HepG2 (cell line): ENCODE measurements around the gene IRX3. TPM values are rescaled to one million over a fixed set of nuclear protein-coding genes. Genes with fewer than 3 reads are reported as not detected.

Experiments
- ARNTL ChIP-seq: sonication (generic); formaldehyde crosslinking; IDR thresholded peaks from 2 replicates; pipeline ENCODE4 v1.4.0; 2020; ENCODE audit warnings: mild to moderate bottlenecking, missing genetic modification reagents
- CEBPG ChIP-seq: IDR thresholded peaks from 2 replicates; pipeline ENCODE4 v1.6.1; 2016
- ELF1 ChIP-seq: sonication (generic); formaldehyde crosslinking; IDR thresholded peaks from 2 replicates; pipeline ENCODE4 v1.4.0; 2020; ENCODE audit warnings: missing genetic modification reagents
- HIC2 ChIP-seq: sonication (generic); formaldehyde crosslinking; IDR thresholded peaks from 2 replicates; pipeline ENCODE4 v1.9.0; 2022; ENCODE audit warnings: low read depth, missing genetic modification reagents
- NAIF1 ChIP-seq: sonication (generic); formaldehyde crosslinking; IDR thresholded peaks from 2 replicates; pipeline ENCODE4 v1.5.0; 2020; ENCODE audit warnings: mild to moderate bottlenecking, missing genetic modification reagents, borderline replicate concordance
- PHF21A ChIP-seq: sonication (generic); formaldehyde crosslinking; IDR thresholded peaks from 2 replicates; pipeline ENCODE4 v1.5.0; 2020; ENCODE audit warnings: mild to moderate bottlenecking, missing genetic modification reagents
- PPARG ChIP-seq: conservative IDR thresholded peaks from 2 replicates; pipeline ENCODE4 v1.6.1; 2016; ENCODE audit warnings: missing biosample characterization, missing genetic modification reagents
- SALL1 ChIP-seq: sonication (generic); formaldehyde crosslinking; IDR thresholded peaks from 2 replicates; pipeline ENCODE4 v1.8.0; 2022; ENCODE audit warnings: mild to moderate bottlenecking, missing genetic modification reagents
- TFAP4 ChIP-seq: sonication (generic); IDR thresholded peaks from 2 replicates; pipeline ENCODE4 v1.6.1; 2016; ENCODE audit warnings: low read depth, borderline replicate concordance
- UBTF ChIP-seq: sonication (generic); formaldehyde crosslinking; IDR thresholded peaks from 2 replicates; pipeline ENCODE4 v1.4.0; 2020; ENCODE audit warnings: mild to moderate bottlenecking, missing genetic modification reagents
- USF2 ChIP-seq, 2 experiments: sonication (generic) in 1 of 2; formaldehyde crosslinking in 1 of 2; IDR thresholded peaks; 2 replicates each; pipeline versions ENCODE4 v1.5.1 to v1.6.1; 2011 to 2020; ENCODE audit warnings: borderline replicate concordance in 1 of 2, low read depth in 1 of 2, low read length in 1 of 2, mild to moderate bottlenecking in 1 of 2, missing genetic modification reagents in 1 of 2, moderate library complexity in 1 of 2
- ZMAT3 ChIP-seq: sonication (generic); formaldehyde crosslinking; conservative IDR thresholded peaks from 2 replicates; pipeline ENCODE4 v1.7.0; 2021; ENCODE audit warnings: missing genetic modification reagents
- ZNF280D ChIP-seq: sonication (generic); formaldehyde crosslinking; IDR thresholded peaks from 2 replicates; pipeline ENCODE4 v1.5.1; 2020; ENCODE audit warnings: mild to moderate bottlenecking, missing genetic modification reagents
- ZNF468 ChIP-seq: sonication (generic); formaldehyde crosslinking; IDR thresholded peaks from 2 replicates; pipeline ENCODE4 v1.8.0; 2022; ENCODE audit warnings: mild to moderate bottlenecking, moderate library complexity, missing genetic modification reagents
- ZNF841 ChIP-seq: sonication (generic); formaldehyde crosslinking; IDR thresholded peaks from 2 replicates; pipeline ENCODE4 v1.8.1; 2023; ENCODE audit warnings: missing genetic modification reagents, borderline replicate concordance
- ZSCAN29 ChIP-seq: sonication (generic); formaldehyde crosslinking; conservative IDR thresholded peaks from 2 replicates; pipeline ENCODE4 v1.4.0; 2020; ENCODE audit warnings: mild to moderate bottlenecking, missing genetic modification reagents
- polyA plus RNA-seq, 8 experiments: library from polyadenylated mRNA; depleted of rRNA in 3 of 8; stranded (reverse) in 7 of 8; unstranded in 1 of 8; fragments of >200 nt; fragmentation: Illumina TruSeq in 4 of 8; extraction: Trizol in 4 of 8; gene quantifications; 2 replicates each; pipeline versions ENCODE4 v1.2.1 to v1.2.3, GENCODE V29; 2011 to 2016; ENCODE audit warnings: low read depth in 4 of 8, missing spikeins in 1 of 8, mixed read lengths in 1 of 8; ENCODE audit not compliant: insufficient read depth in 1 of 8
- total RNA-seq, 5 experiments: library from RNA; depleted of rRNA; stranded (reverse); fragments of >200 nt; fragmentation: Illumina TruSeq; extraction: Trizol; gene quantifications; 2 replicates each; pipeline ENCODE4 v1.2.3, GENCODE V29; 2016; ENCODE audit warnings: low read depth in 1 of 5

Gene IRX3
- total and polyA plus RNA-seq, 2 of the 13 experiments (the other 11 are each of a cell fraction or from before 2014, with no cell fraction given): 9.2 to 16.4 TPM

- TF ChIP-seq ZNF841: 0 out of 2 replicates have a peak, but pooled peaks have one; percentile 70
- TF ChIP-seq ARNTL: peak; percentile 77
- TF ChIP-seq PHF21A (CRISPR knock-in tag): peak; percentile 80
- TF ChIP-seq TFAP4: peak; percentile 38; the same call in 1 of the 2 replicates
- TF ChIP-seq SALL1 (CRISPR knock-in tag): peak; percentile 51; the same call in 1 of the 2 replicates
- TF ChIP-seq ZSCAN29 (CRISPR knock-in tag): 0 out of 2 replicates have a peak, but pooled peaks have one; percentile 65
- no peak for TF ChIP-seq UBTF (CRISPR knock-in tag)
- TF ChIP-seq NAIF1 (CRISPR knock-in tag): no peak
- peak; percentile 14; the same call in 1 of the 2 replicates for TF ChIP-seq ELF1 (CRISPR knock-in tag)
- TF ChIP-seq ZNF280D: peak; percentile 94; the same call in 1 of the 2 replicates
- peak; percentile 99 for TF ChIP-seq CEBPG (CRISPR knock-in tag)
- peak; percentile 58; the same call in 1 of the 2 replicates for TF ChIP-seq ZNF468 (CRISPR knock-in tag)
- peak; percentile 64; the same call in 1 of the 2 replicates for TF ChIP-seq PPARG (CRISPR knock-in tag)
- peak; percentile 43; the same call in 1 of the 2 replicates for TF ChIP-seq HIC2
- no peak for TF ChIP-seq USF2 (IDR thresholded peaks at IDR 0.05; ENCODE audit: low read depth, low read length)
- TF ChIP-seq USF2 (CRISPR knock-in tag; IDR thresholded peaks at IDR 0.05; ENCODE audit: borderline replicate concordance): peak; percentile 65; the same call in 1 of the 2 replicates
- TF ChIP-seq ZMAT3 (CRISPR knock-in tag): no peak
Measured at GRCh38 chr16:54266363-54266955, 20.1 kb downstream of the IRX3 start (continued).
